MCF 10A (cell line): Measurements from ENCODE around the gene GAL3ST2. TPM values are rescaled to one million over a fixed set of nuclear protein-coding genes. Genes with fewer than 3 reads are reported as not detected.

ENCODE experiments used
- BruUV-seq: library from RNA; stranded (reverse); fragments of 400-500 nt; replicated peaks from 2 replicates; lab custom pipeline; 2021; lab: Mats Ljungman, UMichigan
- CTCF ChIA-PET: fragments of 300-600 bp; sonication (Branson Sonifier 250); formaldehyde crosslinking; extraction: SDS; loops from one replicate; lab custom pipeline; 2021; ENCODE audit warnings: antibody characterized with exemption, inconsistent platforms; lab: Yijun Ruan, JAX
- POLR2A ChIA-PET: fragments of 300-600, 350-650 bp; sonication (Branson Sonifier 250); formaldehyde crosslinking; extraction: SDS; loops from one replicate; lab custom pipeline; 2020; ENCODE audit warnings: antibody characterized with exemption, inconsistent platforms; lab: Yijun Ruan, JAX
- DNase-seq: peaks from one replicate; pipeline ENCODE4 v3.0.0-alpha.2; 2018; ENCODE audit not compliant: unreplicated experiment
- H3K27ac Mint-ChIP-seq: one replicate; pipeline ENCODE4 v1.8.0; 2022; ENCODE audit warnings: mild to moderate bottlenecking, low read depth, mixed read lengths; ENCODE audit not compliant: unreplicated experiment
- H3K27me3 Mint-ChIP-seq: one replicate; pipeline ENCODE4 v1.8.0; 2022; ENCODE audit warnings: mixed read lengths; ENCODE audit not compliant: insufficient read depth, unreplicated experiment
- H3K36me3 Mint-ChIP-seq: one replicate; pipeline ENCODE4 v1.8.0; 2022; ENCODE audit warnings: mild to moderate bottlenecking, moderate library complexity, mixed read lengths; ENCODE audit not compliant: insufficient read depth, unreplicated experiment
- H3K4me1 Mint-ChIP-seq: one replicate; pipeline ENCODE4 v1.8.0; 2022; ENCODE audit warnings: mixed read lengths; ENCODE audit not compliant: insufficient read depth, unreplicated experiment
- H3K4me3 Mint-ChIP-seq: one replicate; pipeline ENCODE4 v1.8.0; 2022; ENCODE audit warnings: mild to moderate bottlenecking, moderate library complexity, mixed read lengths; ENCODE audit not compliant: unreplicated experiment
- H3K9me3 Mint-ChIP-seq: one replicate; pipeline ENCODE4 v1.8.0; 2022; ENCODE audit warnings: mixed read lengths; ENCODE audit not compliant: unreplicated experiment
- CTCF ChIP-seq: fragments of 200-600 bp; IDR thresholded peaks from one replicate; pipeline ENCODE4 v1.8.0; 2022; ENCODE audit warnings: antibody characterized with exemption, mild to moderate bottlenecking; ENCODE audit not compliant: unreplicated experiment
- intact Hi-C: fragments of 100-400 bp; cut with micrococcal nuclease; formaldehyde crosslinking; loops from 2 replicates; pipeline ENCODE4 v1.14.1; 2022
- total RNA-seq: library from RNA; stranded (reverse); gene quantifications from 2 replicates; pipeline ENCODE4 v1.2.3, GENCODE V29; 2022

Gene GAL3ST2
- total RNA-seq, 1 experiment from 2014 or later: not detected

DNA sequence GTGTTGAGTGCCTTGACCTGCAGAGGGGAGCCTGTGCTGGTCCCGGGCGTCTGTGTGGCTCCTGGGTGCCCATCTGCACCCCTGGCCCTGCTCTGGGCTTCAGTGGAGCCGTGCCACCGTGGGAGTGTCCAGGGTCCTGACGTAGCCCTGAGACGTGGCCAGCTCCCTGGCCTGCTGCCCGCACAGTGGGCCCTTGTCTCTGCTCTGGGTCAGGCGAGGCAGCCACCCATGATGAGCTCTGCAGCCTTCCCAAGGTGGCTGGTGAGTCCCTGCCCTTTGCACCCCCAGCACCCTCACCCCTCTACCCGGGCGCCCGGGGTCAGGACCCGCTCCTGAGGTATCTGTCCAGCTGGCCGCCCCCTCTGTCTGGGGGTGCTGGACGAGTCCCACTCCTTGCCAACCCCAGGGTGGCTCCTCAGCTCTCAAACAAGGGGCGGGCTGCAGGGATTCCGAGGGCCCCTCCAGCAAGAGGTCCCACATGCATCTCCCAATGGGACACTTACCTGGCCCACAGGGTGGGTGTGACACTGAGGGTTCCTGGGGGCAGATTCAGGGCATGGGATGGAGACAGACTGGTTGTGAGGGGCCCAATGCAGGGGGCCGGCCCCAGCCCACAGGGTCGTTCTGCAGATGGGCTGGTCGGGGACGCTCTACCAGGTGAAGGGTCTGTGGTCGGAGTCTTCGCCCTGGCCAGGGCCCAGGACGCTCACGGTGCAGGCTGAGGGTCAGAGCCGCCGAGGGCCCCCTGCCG is 34.8 kb downstream of the GAL3ST2 start:
- CTCF ChIA-PET: no interaction called here

GRCh38 chr2:241811952-241812729 is 35.5 kb downstream of the GAL3ST2 start:
- Mint-ChIP-seq H3K27ac (no peak overlapping the region), H3K36me3 (no peaks in the 10 kb centered on the region), H3K9me3 (no peaks in the 10 kb centered on the region), H3K4me3 (no peak overlapping the region), H3K4me1 (no peaks in the 10 kb centered on the region), H3K27me3 (peaks cover 11% of the 10 kb centered on the region)
- intact Hi-C loops: no loop called here
- TF ChIP-seq CTCF: no peak
- POLR2A ChIA-PET: no interaction called here
- CTCF ChIA-PET: interaction anchor here (0.7 kb wide), 1 partner anchor 109 kb away, joined by 3 read pairs; no protein-coding TSS in a partner anchor
- no peak for DNase-seq
- no TSS peak for BruUV-seq

More for the DNA sequence above, 34.8 kb downstream of the GAL3ST2 start:
- DNase-seq: no peak
- no peak for TF ChIP-seq CTCF
- intact Hi-C loops: no loop called here
- Mint-ChIP-seq H3K9me3 (no peaks in the 10 kb centered on the region), H3K4me3 (no peak overlapping the region), H3K36me3 (no peaks in the 10 kb centered on the region), H3K27me3 (peaks cover 11% of the 10 kb centered on the region), H3K27ac (no peak overlapping the region), H3K4me1 (no peaks in the 10 kb centered on the region)
- BruUV-seq: no TSS peak
- POLR2A ChIA-PET: no interaction called here

- H3K36me3 Mint-ChIP-seq: no peaks in the 10 kb centered on the region
- CTCF ChIA-PET: interaction anchor here (0.7 kb wide), 1 partner anchor 110 kb away, joined by 3 read pairs; no protein-coding TSS in a partner anchor
- intact Hi-C loops: no loop called here
- POLR2A ChIA-PET: no interaction called here
- H3K27me3 Mint-ChIP-seq: peaks cover 11% of the 10 kb centered on the region
- no peak overlapping the region for H3K27ac Mint-ChIP-seq
- no peak for DNase-seq
- BruUV-seq: no TSS peak
- H3K4me1 Mint-ChIP-seq: no peaks in the 10 kb centered on the region
- no peak for TF ChIP-seq CTCF
- H3K4me3 Mint-ChIP-seq: no peak overlapping the region
- no peaks in the 10 kb centered on the region for H3K9me3 Mint-ChIP-seq
These were observed 36.4 kb downstream of the GAL3ST2 start for GRCh38 chr2:241812730-241813643.
